HAP-1 (cell line): ENCODE measurements around the gene RAMACL.

Experiments used
- DNase-seq, 2 experiments: peaks; one replicate each; pipeline ENCODE4 v3.0.0-alpha.2; 2016 to 2020; ENCODE audit warnings: low spot score in 2 of 2
- H3K27me3 ChIP-seq: fragments of 250-450 bp; sonication (Bioruptor Pico); 2 replicates; pipeline ENCODE4 v1.5.1; 2020; ENCODE audit warnings: low read depth, mild to moderate bottlenecking, moderate library complexity
- H3K36me3 ChIP-seq: fragments of 250-450 bp; sonication (Bioruptor Pico); replicated peaks from 2 replicates; pipeline ENCODE4 v1.5.1; 2020; ENCODE audit warnings: mild to moderate bottlenecking
- H3K4me1 ChIP-seq: fragments of 250-450 bp; sonication (Bioruptor Pico); 2 replicates; pipeline ENCODE4 v1.5.1; 2020; ENCODE audit warnings: mild to moderate bottlenecking
- H3K4me3 ChIP-seq: fragments of 250-450 bp; sonication (Bioruptor Pico); 2 replicates; pipeline ENCODE4 v1.5.1; 2020; ENCODE audit warnings: mild to moderate bottlenecking, moderate library complexity
- H3K9me3 ChIP-seq: fragments of 250-450 bp; sonication (Bioruptor Pico); 2 replicates; pipeline ENCODE4 v1.5.1; 2020; ENCODE audit warnings: mild to moderate bottlenecking, moderate library complexity
- in situ Hi-C: fragments of 300-500 bp; cut with MboI; formaldehyde crosslinking; loops from 3 replicates; pipeline ENCODE4 v1.14.3; 2020; ENCODE audit warnings: low sequenced_read_pairs, inconsistent platforms, mixed read lengths

The RAMACL gene

GRCh38 chr6:166555086-166555485 is 31.4 kb downstream of the RAMACL start:
- Histone ChIP-seq H3K4me1 (peaks cover 6% of the 10 kb centered on the region), H3K36me3 (no peaks in the 10 kb centered on the region), H3K9me3 (no peaks in the 10 kb centered on the region), H3K27me3 (no peaks in the 10 kb centered on the region), H3K4me3 (no peak overlapping the region)
- no peak for DNase-seq
- in situ Hi-C loops = no loop called here

- H3K27me3 ChIP-seq = no peaks in the 10 kb centered on the region
- no peak overlapping the region for H3K4me3 ChIP-seq
- no peaks in the 10 kb centered on the region for H3K4me1 ChIP-seq
- in situ Hi-C loops = no loop called here
- DNase-seq = no peak
- no peaks in the 10 kb centered on the region for H3K36me3 ChIP-seq
- no peaks in the 10 kb centered on the region for H3K9me3 ChIP-seq
Observed at GRCh38 chr6:166554316-166554715, 32.2 kb downstream of the RAMACL start.

GRCh38 chr6:166553563-166554271 is 32.8 kb downstream of the RAMACL start:
- Histone ChIP-seq H3K4me3 (no peak overlapping the region), H3K4me1 (no peaks in the 10 kb centered on the region), H3K27me3 (no peaks in the 10 kb centered on the region), H3K36me3 (no peaks in the 10 kb centered on the region), H3K9me3 (no peaks in the 10 kb centered on the region)
- no peak for DNase-seq
- in situ Hi-C loops = no loop called here

- Histone ChIP-seq H3K9me3 (no peaks in the 10 kb centered on the region), H3K36me3 (no peaks in the 10 kb centered on the region), H3K4me1 (no peaks in the 10 kb centered on the region), H3K4me3 (no peak overlapping the region), H3K27me3 (no peaks in the 10 kb centered on the region)
- no peak for DNase-seq
- in situ Hi-C loops = no loop called here
Observed at GRCh38 chr6:166552600-166552999, 33.9 kb downstream of the RAMACL start.

- H3K9me3 ChIP-seq = no peaks in the 10 kb centered on the region
- no peaks in the 10 kb centered on the region for H3K27me3 ChIP-seq
- no peaks in the 10 kb centered on the region for H3K4me1 ChIP-seq
- H3K36me3 ChIP-seq = no peaks in the 10 kb centered on the region
- H3K4me3 ChIP-seq = no peak overlapping the region
- in situ Hi-C loops = no loop called here
- peak; percentile 21 for DNase-seq
Observed at GRCh38 chr6:166551754-166552495, 34.6 kb downstream of the RAMACL start.

GRCh38 chr6:166546653-166547052 is 39.8 kb downstream of the RAMACL start:
- no peaks in the 10 kb centered on the region for H3K4me1 ChIP-seq
- no peak overlapping the region for H3K4me3 ChIP-seq
- H3K9me3 ChIP-seq = no peaks in the 10 kb centered on the region
- in situ Hi-C loops = no loop called here
- H3K36me3 ChIP-seq = no peaks in the 10 kb centered on the region
- DNase-seq = no peak
- H3K27me3 ChIP-seq = no peaks in the 10 kb centered on the region

GRCh38 chr6:166545156-166546034 is 41.1 kb downstream of the RAMACL start:
- DNase-seq = no peak
- Histone ChIP-seq H3K9me3 (no peaks in the 10 kb centered on the region), H3K27me3 (no peaks in the 10 kb centered on the region), H3K4me1 (no peaks in the 10 kb centered on the region), H3K4me3 (no peak overlapping the region), H3K36me3 (no peaks in the 10 kb centered on the region)
- in situ Hi-C loops = no loop called here

GRCh38 chr6:166544296-166544605 is 42.2 kb downstream of the RAMACL start:
- Histone ChIP-seq H3K4me3 (no peak overlapping the region), H3K36me3 (no peaks in the 10 kb centered on the region), H3K9me3 (no peaks in the 10 kb centered on the region), H3K27me3 (no peaks in the 10 kb centered on the region), H3K4me1 (no peaks in the 10 kb centered on the region)
- no peak for DNase-seq
- in situ Hi-C loops = no loop called here

- Histone ChIP-seq H3K4me1 (no peaks in the 10 kb centered on the region), H3K4me3 (no peak overlapping the region), H3K9me3 (no peaks in the 10 kb centered on the region), H3K27me3 (no peaks in the 10 kb centered on the region), H3K36me3 (no peaks in the 10 kb centered on the region)
- in situ Hi-C loops = no loop called here
- DNase-seq = no peak
Observed at GRCh38 chr6:166543603-166544295, 42.7 kb downstream of the RAMACL start.

- in situ Hi-C loops = no loop called here
- no peak overlapping the region for H3K4me3 ChIP-seq
- no peaks in the 10 kb centered on the region for H3K36me3 ChIP-seq
- no peaks in the 10 kb centered on the region for H3K4me1 ChIP-seq
- DNase-seq = no peak
- H3K27me3 ChIP-seq = no peaks in the 10 kb centered on the region
- no peaks in the 10 kb centered on the region for H3K9me3 ChIP-seq
Observed at GRCh38 chr6:166542580-166542912, 43.9 kb downstream of the RAMACL start.

- H3K4me1 ChIP-seq = no peaks in the 10 kb centered on the region
- no peaks in the 10 kb centered on the region for H3K9me3 ChIP-seq
- DNase-seq = no peak
- no peaks in the 10 kb centered on the region for H3K27me3 ChIP-seq
- no peak overlapping the region for H3K4me3 ChIP-seq
- in situ Hi-C loops = no loop called here
- H3K36me3 ChIP-seq = no peaks in the 10 kb centered on the region
Observed at GRCh38 chr6:166541876-166542579, 44.5 kb downstream of the RAMACL start.

GRCh38 chr6:166541366-166541765 is 45.1 kb downstream of the RAMACL start:
- Histone ChIP-seq H3K4me1 (no peaks in the 10 kb centered on the region), H3K36me3 (no peaks in the 10 kb centered on the region), H3K4me3 (no peak overlapping the region), H3K27me3 (no peaks in the 10 kb centered on the region), H3K9me3 (no peaks in the 10 kb centered on the region)
- in situ Hi-C loops = no loop called here
- DNase-seq = no peak

GRCh38 chr6:166540631-166541331 is 45.7 kb downstream of the RAMACL start:
- H3K27me3 ChIP-seq = no peaks in the 10 kb centered on the region

More at GRCh38 chr6:166540631-166541331, 45.7 kb downstream of the RAMACL start:
- Histone ChIP-seq H3K4me1 (no peaks in the 10 kb centered on the region), H3K36me3 (no peaks in the 10 kb centered on the region), H3K4me3 (no peak overlapping the region), H3K9me3 (no peaks in the 10 kb centered on the region)
- no peak for DNase-seq
- in situ Hi-C loops = no loop called here
